HG03571 (cell line): Measurements from ENCODE around the gene TRH.
"Not testable (repeated sequence)": the region's sequence is repeated elsewhere in the genome, so short reads cannot be mapped to it uniquely, and the experiment has no call there.

Source experiments
- ATAC-seq: cut with Tn5 transposase; IDR thresholded peaks from one replicate; pipeline ENCODE4 v1.9.1; 2021; ENCODE audit not compliant: unreplicated experiment

TRH gene

DNA sequence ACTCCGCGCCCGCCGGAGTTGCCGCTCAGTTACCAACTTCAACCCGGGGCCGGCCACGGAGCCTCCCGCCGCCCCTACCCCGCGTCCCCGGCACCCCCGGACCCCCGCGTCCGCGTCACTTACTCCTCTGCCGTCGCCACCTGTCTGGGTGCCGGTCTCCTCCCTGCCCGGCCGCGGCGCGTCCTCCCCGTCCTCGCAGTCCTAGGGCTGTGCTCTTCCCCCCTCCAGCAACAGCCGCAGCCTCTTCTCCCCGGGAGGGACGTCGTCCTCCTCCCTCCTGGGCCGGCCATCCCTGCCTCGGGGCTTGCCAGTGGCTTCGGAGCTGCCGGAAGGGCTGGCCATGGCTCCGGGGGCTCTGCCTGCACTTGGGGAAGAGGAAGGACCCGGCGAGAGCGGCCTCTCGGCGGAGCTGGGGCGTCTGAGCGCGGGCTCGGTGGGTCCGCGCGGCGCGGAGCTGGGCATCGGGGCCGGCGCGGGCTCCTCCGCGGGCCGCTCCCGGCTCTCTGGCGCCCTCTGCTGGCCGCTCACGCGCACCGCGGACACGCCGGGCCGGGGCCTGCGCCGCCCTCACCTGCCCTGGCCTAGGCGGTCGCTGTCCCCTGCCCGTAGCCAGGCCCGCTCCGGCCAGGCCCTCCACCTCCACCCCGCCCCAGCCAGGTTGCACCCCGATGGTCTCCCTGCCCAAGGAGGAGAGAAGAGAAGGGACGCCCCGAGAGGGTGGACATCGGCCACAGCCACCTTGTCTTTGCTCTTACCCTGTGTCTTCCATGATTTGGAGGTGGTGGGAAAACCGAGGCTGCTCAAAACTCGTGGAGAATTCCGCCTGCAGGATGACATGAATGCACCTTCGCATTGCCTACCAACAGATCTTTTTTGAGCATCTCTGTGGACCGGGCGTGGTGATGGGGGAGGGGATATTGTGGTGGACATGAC is 28.4 kb downstream of the TRH start:
- not testable (repeated sequence) for ATAC-seq

DNA sequence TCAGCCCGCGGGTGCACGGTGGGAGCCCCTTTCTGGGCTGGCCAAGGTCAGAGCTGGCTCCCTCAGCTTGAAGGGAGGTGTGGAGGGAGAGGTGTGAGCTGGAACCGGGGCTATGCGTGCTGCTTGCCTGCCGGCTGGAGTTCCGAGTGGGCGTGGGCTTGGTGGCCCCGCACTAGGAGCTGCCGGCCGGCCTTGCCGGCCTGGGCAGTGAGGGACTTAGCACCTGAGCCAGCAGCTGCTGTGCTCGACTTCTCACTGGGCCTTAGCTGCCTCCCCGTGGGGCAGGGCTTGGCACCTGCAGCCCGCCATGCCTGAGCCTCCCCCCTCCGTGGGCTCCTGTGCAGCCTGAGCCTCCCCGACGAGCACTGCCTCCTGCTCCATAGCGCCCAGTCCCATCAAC is 36.0 kb downstream of the TRH start:
- ATAC-seq, result no peak

DNA sequence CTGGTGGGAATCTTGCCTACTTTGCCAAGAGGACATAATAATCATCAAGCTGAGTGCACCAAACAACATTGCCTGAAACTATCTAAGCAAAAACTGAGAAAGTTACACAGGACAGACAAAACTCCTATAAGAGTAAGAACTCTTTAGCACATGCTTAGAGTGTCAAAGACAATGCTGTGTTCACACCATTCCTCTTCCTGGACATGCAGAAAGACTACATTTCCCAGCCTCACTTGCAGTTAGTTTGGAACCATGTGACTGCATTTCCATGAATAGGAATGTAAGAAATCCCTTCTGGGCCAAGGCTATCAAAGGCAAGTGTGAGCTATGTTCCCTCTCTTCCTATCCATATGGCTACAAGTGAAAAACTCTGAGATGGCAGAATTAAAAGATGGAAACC is 37.6 kb downstream of the TRH start:
- not testable (repeated sequence) for ATAC-seq

DNA sequence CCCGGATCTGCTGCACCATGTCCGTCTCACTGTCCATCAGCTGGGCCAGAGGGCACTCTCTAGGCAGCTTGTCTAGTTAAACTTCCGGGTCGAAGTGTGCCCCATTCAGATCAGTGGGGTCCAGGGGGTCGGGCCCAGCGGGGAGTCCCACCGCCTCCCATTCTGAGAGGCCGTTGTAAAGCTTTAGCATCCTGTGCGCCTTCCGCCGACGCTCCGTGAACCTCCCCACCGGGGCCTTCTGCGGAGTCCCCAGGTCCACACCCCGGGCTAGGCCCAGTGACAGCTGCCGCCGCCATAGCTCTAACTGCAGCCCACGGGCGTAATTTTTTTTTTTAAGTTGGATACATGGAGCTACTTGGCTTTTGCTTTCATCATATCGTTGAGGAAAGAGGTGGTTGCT is 38.7 kb downstream of the TRH start:
- ATAC-seq, result not testable (repeated sequence)

DNA sequence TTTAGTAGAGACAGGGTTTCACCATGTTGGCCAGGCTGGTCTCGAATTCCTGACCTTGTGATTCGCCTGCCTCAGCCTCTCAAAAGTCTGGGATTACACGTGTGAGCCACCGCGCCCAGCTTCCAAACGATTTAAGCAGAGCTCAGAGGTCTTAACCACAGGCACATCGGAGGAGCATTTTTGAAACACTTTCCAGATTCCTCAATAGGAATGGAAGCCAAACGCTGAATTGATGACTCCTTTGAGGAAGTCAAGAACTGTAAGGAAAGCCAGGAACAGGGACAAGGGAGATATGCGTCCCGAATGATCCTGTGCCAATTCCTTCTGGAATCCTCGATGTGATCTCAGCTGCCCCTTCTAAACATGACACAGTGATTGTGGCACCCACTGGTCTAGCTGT is 40.0 kb downstream of the TRH start:
- ATAC-seq, result no peak

DNA sequence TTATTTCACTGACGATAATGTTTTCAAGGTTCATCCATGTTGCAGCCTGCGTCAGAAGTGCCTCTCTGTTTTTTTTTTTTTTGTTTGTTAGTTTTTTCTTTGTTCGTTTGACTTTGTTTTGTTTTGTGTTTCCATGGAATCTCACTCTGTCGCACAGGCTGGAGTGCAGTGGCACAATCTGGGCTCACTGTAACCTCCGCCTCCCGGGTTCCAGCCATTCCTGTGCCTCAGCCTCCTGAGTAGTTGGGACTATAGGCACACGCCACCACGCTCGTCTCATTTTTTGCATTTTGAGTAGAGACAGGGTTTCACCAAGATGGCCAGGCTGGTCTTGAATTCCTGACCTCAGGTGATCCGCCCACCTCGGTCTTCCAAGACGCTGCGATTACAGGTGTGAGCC is 43.1 kb downstream of the TRH start:
- not testable (repeated sequence) for ATAC-seq

DNA sequence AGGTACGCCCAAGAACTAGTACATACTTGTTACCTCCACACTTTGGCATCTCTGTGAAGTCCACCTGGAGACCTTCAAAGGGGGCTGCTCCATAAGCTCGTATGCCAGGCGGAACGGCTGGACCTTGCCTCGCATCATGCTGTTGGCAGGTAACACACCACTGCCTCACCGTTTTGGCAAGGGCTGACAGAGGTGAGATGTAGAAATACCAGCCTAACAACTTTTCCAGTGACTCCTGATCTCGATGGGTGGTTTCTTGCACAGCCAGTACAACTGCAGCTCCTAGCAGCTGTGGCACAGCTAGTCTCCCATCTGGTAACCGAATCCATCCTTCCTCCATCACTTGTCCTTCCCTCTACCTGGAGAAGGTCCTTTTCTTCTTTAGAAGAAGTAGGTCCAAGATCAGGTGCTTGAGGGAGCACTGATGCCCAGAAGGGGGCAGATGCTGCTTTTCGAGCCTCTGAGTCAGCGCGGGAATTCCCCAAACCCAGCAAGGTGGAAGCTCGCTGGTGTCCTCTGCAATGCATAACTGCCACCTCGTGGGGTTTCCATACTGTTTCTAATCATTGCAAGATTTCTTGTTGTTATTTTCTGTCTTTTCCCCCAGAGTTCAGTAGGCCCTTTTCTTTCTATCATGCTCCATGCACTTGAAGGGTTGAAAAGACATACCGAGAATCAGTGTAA is 51.8 kb downstream of the TRH start:
- not testable (repeated sequence) for ATAC-seq

DNA sequence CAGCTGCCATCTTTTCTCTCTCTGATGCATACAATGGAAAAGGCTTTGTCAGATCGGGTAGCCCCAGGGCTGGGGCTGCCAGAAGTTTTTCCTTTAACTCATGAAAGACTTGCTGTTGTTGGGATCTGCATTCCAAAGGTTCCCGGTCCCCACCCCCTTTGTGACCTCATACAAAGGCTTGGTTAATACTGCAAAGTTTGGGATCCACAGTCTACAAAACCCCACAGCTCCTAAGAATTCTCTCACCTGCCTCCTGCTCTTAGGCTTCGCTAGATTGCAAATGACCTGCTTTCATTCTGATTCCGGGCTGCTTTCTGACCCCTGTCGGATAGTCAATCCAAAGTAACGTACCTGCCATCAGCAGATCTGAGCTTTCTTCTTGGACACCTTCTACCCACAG is 52.9 kb downstream of the TRH start:
- not testable (repeated sequence) for ATAC-seq
